K562 (cell line): ENCODE data around the gene HES6. TPM values are rescaled to one million over a fixed set of nuclear protein-coding genes. Genes with fewer than 3 reads are reported as not detected.

Source experiments
- ATF1 ChIP-seq, 2 experiments: fragments of 450-650 bp in 1 of 2; IDR thresholded peaks; 2 replicates each; pipeline ENCODE4 v1.6.1; 2016; ENCODE audit warnings: missing compliant biosample characterization in 1 of 2, missing genetic modification characterization in 1 of 2
- BCOR ChIP-seq: fragments of 450-650 bp; IDR thresholded peaks from 2 replicates; pipeline ENCODE4 v1.6.1; 2016
- ELF4 ChIP-seq: fragments of 450-650 bp; formaldehyde crosslinking; IDR thresholded peaks from 2 replicates; pipeline ENCODE4 v1.4.0; 2022; ENCODE audit warnings: missing genetic modification characterization
- FOXA3 ChIP-seq, 2 experiments: fragments of 450-650 bp in 1 of 2; sonication (generic) in 1 of 2; formaldehyde crosslinking; IDR thresholded peaks in 1 of 2; conservative IDR thresholded peaks in 1 of 2; 2 replicates each; pipeline versions ENCODE4 v1.4.0 to v1.8.0; 2020 to 2022; ENCODE audit warnings: mild to moderate bottlenecking in 2 of 2, missing genetic modification reagents in 1 of 2
- FUS ChIP-seq: fragments of 200-400 bp; formaldehyde crosslinking; optimal IDR thresholded peaks from 2 replicates; pipeline ENCODE3; 2017; ENCODE audit warnings: low read depth, low read length
- GABPB2 ChIP-seq: fragments of 250-450 bp; sonication (Bioruptor Pico); conservative IDR thresholded peaks from 2 replicates; pipeline ENCODE4 v1.5.1; 2021; ENCODE audit warnings: mild to moderate bottlenecking
- HEY1 ChIP-seq: fragments of 250-450 bp; sonication (Bioruptor Pico); IDR thresholded peaks from 2 replicates; pipeline ENCODE4 v1.5.0; 2020; ENCODE audit warnings: mild to moderate bottlenecking, moderate library complexity, borderline replicate concordance
- HMGN3 ChIP-seq: IDR thresholded peaks from 2 replicates; pipeline ENCODE4 v1.6.1; 2011; ENCODE audit warnings: borderline replicate concordance, low read depth, mild to moderate bottlenecking, mixed read lengths, low read length; ENCODE audit not compliant: insufficient read length; ENCODE audit errors: extremely low read depth
- JUND ChIP-seq, 2 experiments: IDR thresholded peaks; 2 replicates in 1 of 2; 3 replicates in 1 of 2; pipeline ENCODE4 v1.6.1; 2011; ENCODE audit warnings: borderline replicate concordance in 2 of 2, low read depth in 2 of 2, low read length in 2 of 2, improper control_type of control experiment in 1 of 2, missing biosample characterization in 1 of 2, missing genetic modification characterization in 1 of 2, missing genetic modification reagents in 1 of 2
- KDM2B ChIP-seq: fragments of 250-450 bp; sonication (Bioruptor Pico); IDR thresholded peaks from 2 replicates; pipeline ENCODE4 v1.8.0; 2021; ENCODE audit warnings: mild to moderate bottlenecking, moderate library complexity
- MXI1 ChIP-seq: IDR thresholded peaks from 2 replicates; pipeline ENCODE4 v1.6.1; 2011; ENCODE audit warnings: low read depth, mild to moderate bottlenecking, improper control_type of control experiment, low read length
- POLR2B ChIP-seq: fragments of 450-650 bp; IDR thresholded peaks from 2 replicates; pipeline ENCODE4 v1.6.1; 2018; ENCODE audit warnings: low read depth; ENCODE audit not compliant: partially characterized antibody
- SIX5 ChIP-seq, 2 experiments: IDR thresholded peaks; 2 replicates each; pipeline ENCODE4 v1.6.1; 2011; ENCODE audit warnings: low read length in 2 of 2, borderline replicate concordance in 1 of 2, low read depth in 1 of 2, mild to moderate bottlenecking in 1 of 2, moderate library complexity in 1 of 2; ENCODE audit not compliant: insufficient read depth in 1 of 2
- SMAD3 ChIP-seq: fragments of 450-650 bp; formaldehyde crosslinking; conservative IDR thresholded peaks from 2 replicates; pipeline ENCODE4 v1.4.0; 2020; ENCODE audit warnings: mild to moderate bottlenecking
- ZKSCAN1 ChIP-seq: fragments of 150-350 bp; IDR thresholded peaks from 2 replicates; pipeline ENCODE4 v1.6.1; 2016; ENCODE audit warnings: low read depth, low read length
- ZNF121 ChIP-seq: sonication (generic); formaldehyde crosslinking; conservative IDR thresholded peaks from 2 replicates; pipeline ENCODE4 v1.8.0; 2022; ENCODE audit warnings: missing genetic modification reagents
- ZNF253 ChIP-seq: fragments of 250-450 bp; sonication (Bioruptor Pico); conservative IDR thresholded peaks from 2 replicates; pipeline ENCODE4 v1.6.1; 2021; ENCODE audit warnings: mild to moderate bottlenecking
- ZNF316 ChIP-seq: fragments of 450-650 bp; IDR thresholded peaks from 2 replicates; pipeline ENCODE4 v1.6.1; 2016
- ZNF644 ChIP-seq: fragments of 200-800 bp; sonication (Bioruptor generic); IDR thresholded peaks from 2 replicates; pipeline ENCODE4 v1.6.1; 2016; ENCODE audit warnings: low read depth, missing genetic modification characterization, missing compliant biosample characterization
- polyA plus RNA-seq, 8 experiments: library from polyadenylated mRNA; depleted of rRNA in 4 of 8; stranded (reverse) in 5 of 8; unstranded in 3 of 8; fragments of >200 nt; fragmentation: Nextera tagmentation in 2 of 8; fragmentation: Illumina TruSeq in 1 of 8; extraction: Ambion mirVana in 2 of 8; extraction: Trizol in 1 of 8; gene quantifications; 2 replicates each; pipeline versions ENCODE4 v1.2.1 to v1.2.3, GENCODE V29; 2011 to 2014; ENCODE audit warnings: inconsistent platforms in 1 of 8, missing spikeins in 1 of 8
- total RNA-seq, 7 experiments: library from RNA; depleted of rRNA in 6 of 7; stranded (reverse); fragments of >200 nt in 6 of 7; fragmentation: Illumina TruSeq in 2 of 7; extraction: Trizol in 2 of 7; gene quantifications; 2 replicates each; pipeline versions ENCODE4 v1.2.1 to v1.2.3, GENCODE V29; 2011 to 2021; ENCODE audit warnings: low replicate concordance in 1 of 7
- TF ChIP-seq, protein P1 (sequence below): conservative IDR thresholded peaks from 2 replicates; pipeline ENCODE4 v1.6.1; 2011; ENCODE audit warnings: low read depth, mild to moderate bottlenecking, low read length; ENCODE audit not compliant: control insufficient read depth
- TF ChIP-seq, protein P2 (sequence below): sonication (generic); formaldehyde crosslinking; IDR thresholded peaks from 2 replicates; pipeline ENCODE4 v1.9.0; 2022; ENCODE audit warnings: mild to moderate bottlenecking, missing genetic modification reagents
- TF ChIP-seq, protein P3 (sequence below): IDR thresholded peaks from 3 replicates; pipeline ENCODE4 v1.6.1; 2011; ENCODE audit warnings: borderline replicate concordance, mild to moderate bottlenecking, moderate library complexity; ENCODE audit not compliant: insufficient read length; ENCODE audit errors: extremely low read depth

Gene HES6
- total and polyA plus RNA-seq, 9 of the 15 experiments (the other 6 are each of a cell fraction or from before 2014, with no cell fraction given), result 6.2 to 133 (median 29.2) TPM

DNA sequence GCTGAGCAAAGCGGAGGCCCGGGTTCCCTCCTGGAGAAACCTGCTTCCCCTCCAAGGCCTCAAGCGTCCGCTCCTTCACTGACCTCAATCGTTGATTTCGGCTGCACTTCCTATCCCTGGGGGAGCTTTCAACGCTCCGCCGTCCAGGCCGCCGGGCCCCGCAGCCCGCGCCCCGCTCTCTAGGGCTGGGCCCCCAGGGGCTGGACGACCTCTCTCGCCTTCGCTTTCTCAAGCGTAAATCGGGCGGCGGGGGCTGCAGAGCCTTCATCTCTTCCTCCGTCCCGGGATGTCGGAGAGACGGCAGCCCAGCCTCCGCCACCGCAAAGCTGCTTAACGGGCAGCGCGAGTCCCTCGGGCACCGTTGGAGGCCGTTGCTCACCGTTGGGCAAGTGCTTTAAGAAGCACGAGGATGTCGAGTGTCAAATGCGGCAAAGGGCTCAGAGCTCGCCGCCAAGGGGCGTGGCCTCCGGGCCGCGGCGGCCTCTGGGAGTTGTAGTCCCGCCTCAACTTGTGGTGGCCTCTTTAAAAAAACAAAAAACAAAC is 8.5 kb downstream of the HES6 start (continued):
- TF ChIP-seq, protein P1, sequence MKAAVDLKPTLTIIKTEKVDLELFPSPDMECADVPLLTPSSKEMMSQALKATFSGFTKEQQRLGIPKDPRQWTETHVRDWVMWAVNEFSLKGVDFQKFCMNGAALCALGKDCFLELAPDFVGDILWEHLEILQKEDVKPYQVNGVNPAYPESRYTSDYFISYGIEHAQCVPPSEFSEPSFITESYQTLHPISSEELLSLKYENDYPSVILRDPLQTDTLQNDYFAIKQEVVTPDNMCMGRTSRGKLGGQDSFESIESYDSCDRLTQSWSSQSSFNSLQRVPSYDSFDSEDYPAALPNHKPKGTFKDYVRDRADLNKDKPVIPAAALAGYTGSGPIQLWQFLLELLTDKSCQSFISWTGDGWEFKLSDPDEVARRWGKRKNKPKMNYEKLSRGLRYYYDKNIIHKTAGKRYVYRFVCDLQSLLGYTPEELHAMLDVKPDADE, result no peak
- TF ChIP-seq BCOR (no peak), POLR2B (no peak), ZKSCAN1 (no peak), SIX5 (IDR thresholded peaks at IDR 0.05; ENCODE audit: borderline replicate concordance in 1 of 2, insufficient read depth in 1 of 2, low read depth in 1 of 2, low read length in 2 of 2) (peak; percentile 56 to 63; a peak in 2 of 4 replicates), ZNF316 (no peak), FUS (no peak), GABPB2 (CRISPR knock-in tag) (no peak), HMGN3 (peak; percentile 20), SMAD3 (CRISPR knock-in tag) (no peak), ATF1 (CRISPR knock-in tag; IDR thresholded peaks at IDR 0.05) (no peak), ATF1 (tag; IDR thresholded peaks at IDR 0.05) (0 out of 2 replicates have a peak, but pooled peaks have one; percentile 20), ELF4 (CRISPR knock-in tag) (no peak), ZNF121 (CRISPR knock-in tag) (no peak), MXI1 (0 out of 2 replicates have a peak, but pooled peaks have one; percentile 49), KDM2B (no peak), ZNF253 (CRISPR knock-in tag) (no peak), HEY1 (CRISPR knock-in tag) (no peak), FOXA3 (CRISPR knock-in tag; conservative IDR thresholded peaks at IDR 0.05 in 1 of 2, IDR thresholded peaks at IDR 0.05 in 1 of 2) (no peak), JUND (IDR thresholded peaks at IDR 0.05; ENCODE audit: borderline replicate concordance, low read depth, low read length) (no peak), JUND (tag; IDR thresholded peaks at IDR 0.05; ENCODE audit: borderline replicate concordance, low read depth, low read length) (no peak), ZNF644 (tag) (no peak)
- TF ChIP-seq, protein P2, sequence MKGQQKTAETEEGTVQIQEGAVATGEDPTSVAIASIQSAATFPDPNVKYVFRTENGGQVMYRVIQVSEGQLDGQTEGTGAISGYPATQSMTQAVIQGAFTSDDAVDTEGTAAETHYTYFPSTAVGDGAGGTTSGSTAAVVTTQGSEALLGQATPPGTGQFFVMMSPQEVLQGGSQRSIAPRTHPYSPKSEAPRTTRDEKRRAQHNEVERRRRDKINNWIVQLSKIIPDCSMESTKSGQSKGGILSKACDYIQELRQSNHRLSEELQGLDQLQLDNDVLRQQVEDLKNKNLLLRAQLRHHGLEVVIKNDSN, result no peak
- TF ChIP-seq, protein P3, sequence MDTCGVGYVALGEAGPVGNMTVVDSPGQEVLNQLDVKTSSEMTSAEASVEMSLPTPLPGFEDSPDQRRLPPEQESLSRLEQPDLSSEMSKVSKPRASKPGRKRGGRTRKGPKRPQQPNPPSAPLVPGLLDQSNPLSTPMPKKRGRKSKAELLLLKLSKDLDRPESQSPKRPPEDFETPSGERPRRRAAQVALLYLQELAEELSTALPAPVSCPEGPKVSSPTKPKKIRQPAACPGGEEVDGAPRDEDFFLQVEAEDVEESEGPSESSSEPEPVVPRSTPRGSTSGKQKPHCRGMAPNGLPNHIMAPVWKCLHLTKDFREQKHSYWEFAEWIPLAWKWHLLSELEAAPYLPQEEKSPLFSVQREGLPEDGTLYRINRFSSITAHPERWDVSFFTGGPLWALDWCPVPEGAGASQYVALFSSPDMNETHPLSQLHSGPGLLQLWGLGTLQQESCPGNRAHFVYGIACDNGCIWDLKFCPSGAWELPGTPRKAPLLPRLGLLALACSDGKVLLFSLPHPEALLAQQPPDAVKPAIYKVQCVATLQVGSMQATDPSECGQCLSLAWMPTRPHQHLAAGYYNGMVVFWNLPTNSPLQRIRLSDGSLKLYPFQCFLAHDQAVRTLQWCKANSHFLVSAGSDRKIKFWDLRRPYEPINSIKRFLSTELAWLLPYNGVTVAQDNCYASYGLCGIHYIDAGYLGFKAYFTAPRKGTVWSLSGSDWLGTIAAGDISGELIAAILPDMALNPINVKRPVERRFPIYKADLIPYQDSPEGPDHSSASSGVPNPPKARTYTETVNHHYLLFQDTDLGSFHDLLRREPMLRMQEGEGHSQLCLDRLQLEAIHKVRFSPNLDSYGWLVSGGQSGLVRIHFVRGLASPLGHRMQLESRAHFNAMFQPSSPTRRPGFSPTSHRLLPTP, result no peak
